ENCODE measurements around the gene REEP3.

REEP3 gene

DNA sequence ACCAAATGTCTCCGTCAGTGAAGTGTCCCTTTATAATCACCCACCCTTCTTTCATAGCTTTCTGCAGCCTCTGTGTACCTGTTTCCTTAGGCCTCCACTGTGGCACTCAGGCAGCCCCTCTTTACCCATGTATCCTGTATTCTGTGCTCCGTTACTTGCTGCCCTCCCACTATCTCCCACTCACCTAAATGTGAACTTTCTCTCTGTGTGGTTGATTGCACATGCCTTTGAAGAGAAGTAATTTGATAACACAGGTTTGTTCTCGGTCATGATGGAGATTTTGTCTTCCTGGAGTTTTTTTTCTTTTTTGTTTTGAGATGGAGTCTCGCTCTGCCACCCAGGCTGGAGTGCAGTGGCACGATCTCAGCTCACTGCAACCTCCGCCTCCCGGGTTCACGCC is 61.5 kb downstream of the REEP3 start:
- H3K36me3 Mint-ChIP-seq (ENCODE audit: low read depth), result peaks cover 1% of the 10 kb centered on the region
- no peaks in the 10 kb centered on the region for H3K27me3 Mint-ChIP-seq (ENCODE audit: low read depth)
- H3K4me1 Mint-ChIP-seq (ENCODE audit: low read depth), result no peaks in the 10 kb centered on the region
- no peak overlapping the region for H3K27ac Mint-ChIP-seq
- no peak overlapping the region for H3K4me3 Mint-ChIP-seq
- H3K9me3 Mint-ChIP-seq, result no peaks in the 10 kb centered on the region

- H3K27ac Mint-ChIP-seq, result no peak overlapping the region
- H3K4me1 Mint-ChIP-seq (ENCODE audit: low read depth), result no peaks in the 10 kb centered on the region
- H3K4me3 Mint-ChIP-seq, result no peak overlapping the region
- no peaks in the 10 kb centered on the region for H3K36me3 Mint-ChIP-seq (ENCODE audit: low read depth)
- H3K9me3 Mint-ChIP-seq, result no peaks in the 10 kb centered on the region
- no peaks in the 10 kb centered on the region for H3K27me3 Mint-ChIP-seq (ENCODE audit: low read depth)
Measured at GRCh38 chr10:63583397-63583796, 62.2 kb downstream of the REEP3 start.

GRCh38 chr10:63583909-63584724 is 62.9 kb downstream of the REEP3 start:
- no peaks in the 10 kb centered on the region for H3K9me3 Mint-ChIP-seq
- H3K4me3 Mint-ChIP-seq, result no peak overlapping the region
- H3K36me3 Mint-ChIP-seq (ENCODE audit: low read depth), result no peaks in the 10 kb centered on the region
- H3K27ac Mint-ChIP-seq, result no peak overlapping the region
- H3K27me3 Mint-ChIP-seq (ENCODE audit: low read depth), result no peaks in the 10 kb centered on the region
- no peaks in the 10 kb centered on the region for H3K4me1 Mint-ChIP-seq (ENCODE audit: low read depth)

DNA sequence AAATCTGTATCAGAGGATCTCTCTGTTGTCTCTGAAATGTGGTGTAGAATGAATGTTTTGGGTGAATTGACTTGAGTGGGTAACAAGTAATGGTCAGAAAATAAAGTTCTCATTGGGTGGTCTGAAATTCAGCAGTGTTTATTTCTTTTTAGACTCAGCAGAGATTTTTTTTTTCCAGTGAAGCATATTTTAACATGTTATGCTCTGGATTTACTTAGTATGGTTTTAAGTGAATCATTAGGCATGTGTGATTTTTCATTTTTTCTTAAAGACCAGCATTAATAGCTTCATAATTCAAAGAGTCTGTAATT is 63.5 kb downstream of the REEP3 start:
- no peaks in the 10 kb centered on the region for H3K36me3 Mint-ChIP-seq (ENCODE audit: low read depth)
- no peaks in the 10 kb centered on the region for H3K4me1 Mint-ChIP-seq (ENCODE audit: low read depth)
- no peaks in the 10 kb centered on the region for H3K27me3 Mint-ChIP-seq (ENCODE audit: low read depth)
- no peak overlapping the region for H3K4me3 Mint-ChIP-seq
- H3K9me3 Mint-ChIP-seq, result no peaks in the 10 kb centered on the region
- no peak overlapping the region for H3K27ac Mint-ChIP-seq

- Mint-ChIP-seq H3K4me1 (ENCODE audit: low read depth) (no peaks in the 10 kb centered on the region), H3K27me3 (ENCODE audit: low read depth) (no peaks in the 10 kb centered on the region), H3K4me3 (no peak overlapping the region), H3K9me3 (no peaks in the 10 kb centered on the region), H3K27ac (no peak overlapping the region), H3K36me3 (ENCODE audit: low read depth) (no peaks in the 10 kb centered on the region)
Measured at GRCh38 chr10:63585041-63585440, 63.8 kb downstream of the REEP3 start.

- H3K27me3 Mint-ChIP-seq (ENCODE audit: low read depth), result no peaks in the 10 kb centered on the region
- no peaks in the 10 kb centered on the region for H3K4me1 Mint-ChIP-seq (ENCODE audit: low read depth)
- no peaks in the 10 kb centered on the region for H3K9me3 Mint-ChIP-seq
- no peaks in the 10 kb centered on the region for H3K36me3 Mint-ChIP-seq (ENCODE audit: low read depth)
- H3K4me3 Mint-ChIP-seq, result no peak overlapping the region
- no peak overlapping the region for H3K27ac Mint-ChIP-seq
Measured at GRCh38 chr10:63586043-63586442, 64.8 kb downstream of the REEP3 start.

- Mint-ChIP-seq H3K27ac (no peak overlapping the region), H3K36me3 (ENCODE audit: low read depth) (no peaks in the 10 kb centered on the region), H3K4me1 (ENCODE audit: low read depth) (no peaks in the 10 kb centered on the region), H3K9me3 (no peaks in the 10 kb centered on the region), H3K4me3 (no peak overlapping the region), H3K27me3 (ENCODE audit: low read depth) (no peaks in the 10 kb centered on the region)
Measured at GRCh38 chr10:63587191-63587590, 66.0 kb downstream of the REEP3 start.

- no peaks in the 10 kb centered on the region for H3K4me1 Mint-ChIP-seq (ENCODE audit: low read depth)
- H3K9me3 Mint-ChIP-seq, result no peaks in the 10 kb centered on the region
- H3K4me3 Mint-ChIP-seq, result no peak overlapping the region
- no peaks in the 10 kb centered on the region for H3K36me3 Mint-ChIP-seq (ENCODE audit: low read depth)
- H3K27me3 Mint-ChIP-seq (ENCODE audit: low read depth), result no peaks in the 10 kb centered on the region
- no peak overlapping the region for H3K27ac Mint-ChIP-seq
Measured at GRCh38 chr10:63588436-63589167, 67.4 kb downstream of the REEP3 start.

- Mint-ChIP-seq H3K27me3 (ENCODE audit: low read depth) (no peaks in the 10 kb centered on the region), H3K4me3 (no peak overlapping the region), H3K4me1 (ENCODE audit: low read depth) (no peaks in the 10 kb centered on the region), H3K9me3 (no peaks in the 10 kb centered on the region), H3K36me3 (ENCODE audit: low read depth) (peaks cover 6% of the 10 kb centered on the region), H3K27ac (no peak overlapping the region)
Measured at GRCh38 chr10:63591600-63592379, 70.6 kb downstream of the REEP3 start.

DNA sequence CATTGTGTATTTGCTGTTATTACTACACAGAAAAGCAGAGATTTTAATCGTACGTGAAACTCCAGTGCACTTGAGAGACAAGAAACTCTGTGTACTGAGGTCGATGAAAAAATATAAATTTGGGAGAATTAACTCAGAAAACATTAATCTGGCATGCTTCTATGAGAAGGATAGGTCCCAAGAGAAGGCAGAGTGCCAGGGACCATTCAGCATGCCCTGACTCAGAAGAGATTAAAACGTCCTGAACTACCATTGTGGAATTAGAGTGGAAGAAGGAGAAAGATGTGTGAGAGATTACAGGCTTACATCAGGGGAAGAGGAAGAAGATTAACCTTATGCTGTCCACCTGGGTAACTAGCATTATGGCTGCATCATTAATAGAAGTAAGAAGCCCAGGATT is 72.4 kb downstream of the REEP3 start:
- Mint-ChIP-seq H3K9me3 (no peaks in the 10 kb centered on the region), H3K4me1 (ENCODE audit: low read depth) (no peaks in the 10 kb centered on the region), H3K36me3 (ENCODE audit: low read depth) (peaks cover 11% of the 10 kb centered on the region), H3K4me3 (no peak overlapping the region), H3K27me3 (ENCODE audit: low read depth) (no peaks in the 10 kb centered on the region), H3K27ac (no peak overlapping the region)

DNA sequence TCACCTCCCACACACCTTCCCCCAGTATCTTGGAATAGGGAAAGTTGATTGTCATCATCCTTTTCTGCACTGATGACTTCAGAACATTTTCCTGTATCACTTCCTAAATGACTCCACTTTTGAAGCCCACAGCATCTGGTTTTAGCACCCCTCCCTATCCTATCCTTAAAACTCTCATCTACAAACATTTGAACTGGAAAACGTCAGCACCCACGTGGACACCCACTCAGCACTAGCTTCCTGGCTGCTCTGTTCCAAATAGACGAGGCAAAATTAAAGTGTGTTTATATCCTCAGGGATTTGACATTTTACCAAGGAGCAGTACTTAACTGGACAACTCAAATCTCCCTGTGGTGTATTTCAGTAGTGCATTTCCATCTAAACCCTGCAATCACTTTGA is 73.9 kb downstream of the REEP3 start:
- Mint-ChIP-seq H3K4me1 (ENCODE audit: low read depth) (no peaks in the 10 kb centered on the region), H3K4me3 (no peak overlapping the region), H3K27ac (no peak overlapping the region), H3K9me3 (no peaks in the 10 kb centered on the region), H3K27me3 (ENCODE audit: low read depth) (no peaks in the 10 kb centered on the region), H3K36me3 (ENCODE audit: low read depth) (peaks cover 13% of the 10 kb centered on the region)

DNA sequence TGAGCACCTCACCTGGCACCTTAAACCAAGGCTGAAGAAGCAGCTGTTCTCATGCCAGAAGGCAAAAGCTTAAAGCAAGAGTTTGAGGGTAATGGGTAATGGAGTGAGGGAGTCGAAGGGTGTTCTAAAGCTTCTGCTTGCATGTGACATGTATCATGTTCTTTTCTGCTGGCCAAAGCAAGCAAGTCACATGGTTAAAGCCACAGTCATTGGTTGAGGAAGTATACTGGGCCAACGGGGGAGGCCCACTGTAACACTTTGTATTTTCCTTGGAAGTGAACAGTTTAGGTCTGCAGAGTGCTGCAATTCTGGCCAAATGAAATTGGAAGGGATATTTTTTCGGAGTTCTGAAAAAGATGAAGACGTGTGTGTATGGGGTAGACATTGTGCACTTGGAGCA is 75.7 kb downstream of the REEP3 start:
- peaks cover 13% of the 10 kb centered on the region for H3K36me3 Mint-ChIP-seq (ENCODE audit: low read depth)
- H3K4me1 Mint-ChIP-seq (ENCODE audit: low read depth), result peaks cover 2% of the 10 kb centered on the region
- H3K4me3 Mint-ChIP-seq, result no peak overlapping the region
- H3K27ac Mint-ChIP-seq, result no peak overlapping the region
- H3K27me3 Mint-ChIP-seq (ENCODE audit: low read depth), result no peaks in the 10 kb centered on the region
- no peaks in the 10 kb centered on the region for H3K9me3 Mint-ChIP-seq

DNA sequence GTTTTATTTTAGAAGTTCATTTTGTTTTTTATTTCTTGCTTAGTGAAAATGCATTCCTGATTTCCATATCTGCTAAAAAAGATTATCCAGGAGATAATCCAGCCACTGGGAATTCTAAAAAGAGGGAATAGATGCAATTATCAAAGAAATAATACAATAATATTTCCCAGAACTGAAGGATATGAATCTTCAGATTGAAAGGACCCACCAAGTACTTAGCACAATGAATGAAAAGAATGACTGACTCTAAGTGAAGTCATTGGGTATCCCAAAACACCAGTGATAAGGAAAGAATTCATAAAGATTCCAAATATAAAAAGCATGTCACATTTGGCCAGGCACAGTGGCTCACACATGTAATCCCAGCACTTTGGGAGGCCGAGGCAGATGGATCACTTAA is 79.3 kb downstream of the REEP3 start:
- H3K27me3 Mint-ChIP-seq (ENCODE audit: low read depth), result no peaks in the 10 kb centered on the region
- H3K4me3 Mint-ChIP-seq, result no peak overlapping the region
- peaks cover 8% of the 10 kb centered on the region for H3K4me1 Mint-ChIP-seq (ENCODE audit: low read depth)
- peaks cover 11% of the 10 kb centered on the region for H3K36me3 Mint-ChIP-seq (ENCODE audit: low read depth)
- no peaks in the 10 kb centered on the region for H3K9me3 Mint-ChIP-seq
- no peak overlapping the region for H3K27ac Mint-ChIP-seq

- Mint-ChIP-seq H3K27ac (no peak overlapping the region), H3K4me1 (ENCODE audit: low read depth) (peaks cover 8% of the 10 kb centered on the region), H3K36me3 (ENCODE audit: low read depth) (peaks cover 4% of the 10 kb centered on the region), H3K4me3 (no peak overlapping the region), H3K27me3 (ENCODE audit: low read depth) (no peaks in the 10 kb centered on the region), H3K9me3 (no peaks in the 10 kb centered on the region)
Measured at GRCh38 chr10:63603709-63604445, 82.7 kb downstream of the REEP3 start.

Data from T-helper 1 cell treated with Interleukin-12 subunit alpha and Interleukin-12 subunit beta and Interleukin-4 antibody, amounts not matched to agents 30 μg/mL and 1 μg/mL, for 36 hours (primary cell).